Spleen (tissue), 11 donors: ENCODE measurements around the gene TNFSF8. TPM values are rescaled to one million over a fixed set of nuclear protein-coding genes. Genes with fewer than 3 reads are reported as not detected.

Experiments used
- DNase-seq: peaks from one replicate; pipeline ENCODE4 v3.0.0-alpha.2; 2020
- H3K27ac ChIP-seq, 8 donors: fragments of 200-600 bp; sonication (generic) in 7 of 8; 1 replicate in 4 of 8; 2 replicates in 4 of 8; pipeline versions ENCODE4 v1.5.0 to v1.8.0; 2016 to 2021; ENCODE audit warnings: inconsistent platforms in 4 of 8, mild to moderate bottlenecking in 4 of 8, moderate library complexity in 1 of 8
- H3K27me3 ChIP-seq, 7 donors: fragments of 200-600 bp; sonication (generic) in 6 of 7; replicated peaks in 1 of 7; 1 replicate in 4 of 7; 2 replicates in 3 of 7; pipeline versions ENCODE4 v1.5.0 to v1.8.0; 2016 to 2021; ENCODE audit warnings: inconsistent platforms in 3 of 7, mild to moderate bottlenecking in 1 of 7
- H3K36me3 ChIP-seq, 6 donors: fragments of 200-600 bp; sonication (generic) in 5 of 6; 1 replicate in 4 of 6; 2 replicates in 2 of 6; pipeline versions ENCODE4 v1.5.0 to v1.8.0; 2016 to 2021; ENCODE audit warnings: inconsistent platforms in 2 of 6
- H3K4me1 ChIP-seq, 6 donors: fragments of 200-600 bp; sonication (generic) in 5 of 6; 1 replicate in 3 of 6; 2 replicates in 3 of 6; pipeline versions ENCODE4 v1.5.0 to v1.8.0; 2016 to 2021; ENCODE audit warnings: inconsistent platforms in 3 of 6
- H3K4me3 ChIP-seq, 8 donors: fragments of 200-600 bp; sonication (generic) in 7 of 8; 1 replicate in 4 of 8; 2 replicates in 4 of 8; pipeline versions ENCODE4 v1.5.0 to v1.8.0; 2016 to 2021; ENCODE audit warnings: inconsistent platforms in 4 of 8, mild to moderate bottlenecking in 4 of 8, moderate library complexity in 2 of 8
- H3K9me3 ChIP-seq, 8 donors: fragments of 200-600 bp; sonication (generic) in 7 of 8; 1 replicate in 4 of 8; 2 replicates in 4 of 8; pipeline versions ENCODE4 v1.5.0 to v1.8.0; 2016 to 2021; ENCODE audit warnings: inconsistent platforms in 4 of 8
- POLR2A ChIP-seq, 3 donors: fragments of 450-650 bp; IDR thresholded peaks; one replicate each; pipeline ENCODE4 v1.5.1; 2017; ENCODE audit warnings: antibody characterized with exemption in 3 of 3, mild to moderate bottlenecking in 1 of 3
- POLR2AphosphoS5 ChIP-seq, 3 donors: sonication (generic); formaldehyde crosslinking; IDR thresholded peaks; one replicate each; pipeline ENCODE4 v1.5.1; 2017; ENCODE audit warnings: antibody characterized with exemption in 3 of 3
- WGBS, 5 donors: extraction: QIAGEN DNeasy Blood & Tissue Kit in 3 of 5; methylation state at CpG; one replicate each; pipeline versions ENCODE4 v1.1.5 to v1.1.7; 2013 to 2018; 5-methylcytosine and 5-hydroxymethylcytosine counted together
- intact Hi-C: fragments of 100-400 bp; cut with DNase I; formaldehyde crosslinking; loops from one replicate; pipeline ENCODE4 v1.15.0; 2023; ENCODE audit warnings: low total_unique reads
- polyA plus RNA-seq, 3 donors: library from polyadenylated mRNA; stranded (reverse); fragments of 200-250 nt; gene quantifications; one replicate each; pipeline ENCODE4 v1.2.1, GENCODE V29; 2013
- total RNA-seq, 7 donors: library from RNA; depleted of rRNA in 3 of 7; stranded (reverse); fragments of >200 nt in 3 of 7; fragmentation: NEBNext Ultra II Directional in 4 of 7; extraction: Animal tissue kit (Norgen Biotek cat#: 25700) in 4 of 7; gene quantifications; one replicate each; pipeline versions ENCODE4 v1.1.0 to v1.2.1, GENCODE V29; 2016 to 2021
- TF ChIP-seq, protein P1 (sequence below), 11 experiments: fragments of 200-600 bp in 7 of 11; fragments of 450-650 bp in 4 of 11; sonication (generic) in 4 of 11; IDR thresholded peaks in 8 of 11; conservative IDR thresholded peaks in 3 of 11; 1 replicate in 7 of 11; 2 replicates in 4 of 11; pipeline versions ENCODE4 v1.4.0 to v1.8.0; 2016 to 2021; ENCODE audit warnings: antibody characterized with exemption in 11 of 11, inconsistent platforms in 4 of 11, mild to moderate bottlenecking in 1 of 11
- donor health status: healthy with polysubstance abuse.
- donor health status: DM: no; HTN: no; CAD: no; lungs with moderate emphysema.
- donor health status: DM: no; HTN: no; CAD: no.
- donor health status: Bipolar disorder and iron deficiency.
- donor health status: healthy.
- donor health status: DM: no; HTN: no; CAD: no.
- donor health status: DM: yes; HTN: yes; CAD: no.

The TNFSF8 gene
- total and polyA plus RNA-seq, 10 donors: 4.8 to 42.7 (median 15.9) TPM

GRCh38 chr9:114929201-114929600 lies 1.2 kb downstream of the TNFSF8 start:
- intact Hi-C loops: no loop called here
- DNase-seq: no peak
- Histone ChIP-seq H3K4me3 (peak overlapping the region; percentile 17 to 75 (median 44)), H3K4me1 (peaks cover 4 to 60% (median 34%) of the 10 kb centered on the region in 6 donors), H3K27ac (peak overlapping the region; percentile 74 to 94 (median 90)), H3K27me3 (peaks cover 0 to 4% (median 0%) of the 10 kb centered on the region in 7 donors), H3K36me3 (no peaks in the 10 kb centered on the region), H3K9me3 (no peaks in the 10 kb centered on the region)
- TF ChIP-seq, protein P1, sequence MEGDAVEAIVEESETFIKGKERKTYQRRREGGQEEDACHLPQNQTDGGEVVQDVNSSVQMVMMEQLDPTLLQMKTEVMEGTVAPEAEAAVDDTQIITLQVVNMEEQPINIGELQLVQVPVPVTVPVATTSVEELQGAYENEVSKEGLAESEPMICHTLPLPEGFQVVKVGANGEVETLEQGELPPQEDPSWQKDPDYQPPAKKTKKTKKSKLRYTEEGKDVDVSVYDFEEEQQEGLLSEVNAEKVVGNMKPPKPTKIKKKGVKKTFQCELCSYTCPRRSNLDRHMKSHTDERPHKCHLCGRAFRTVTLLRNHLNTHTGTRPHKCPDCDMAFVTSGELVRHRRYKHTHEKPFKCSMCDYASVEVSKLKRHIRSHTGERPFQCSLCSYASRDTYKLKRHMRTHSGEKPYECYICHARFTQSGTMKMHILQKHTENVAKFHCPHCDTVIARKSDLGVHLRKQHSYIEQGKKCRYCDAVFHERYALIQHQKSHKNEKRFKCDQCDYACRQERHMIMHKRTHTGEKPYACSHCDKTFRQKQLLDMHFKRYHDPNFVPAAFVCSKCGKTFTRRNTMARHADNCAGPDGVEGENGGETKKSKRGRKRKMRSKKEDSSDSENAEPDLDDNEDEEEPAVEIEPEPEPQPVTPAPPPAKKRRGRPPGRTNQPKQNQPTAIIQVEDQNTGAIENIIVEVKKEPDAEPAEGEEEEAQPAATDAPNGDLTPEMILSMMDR (IDR thresholded peaks at IDR 0.05 in 8 of 11, conservative IDR thresholded peaks at IDR 0.05 in 3 of 11): no peak
- TF ChIP-seq POLR2A (IDR thresholded peaks at IDR 0.05) (peak in 1 of 3 donors; percentile 28), POLR2AphosphoS5 (IDR thresholded peaks at IDR 0.05) (peak in 1 of 3 donors; percentile 82)
- 18 to 29% (median 24%) methylated on average over 5 of the region's 5 CpGs for WGBS, 5 donors

DNA sequence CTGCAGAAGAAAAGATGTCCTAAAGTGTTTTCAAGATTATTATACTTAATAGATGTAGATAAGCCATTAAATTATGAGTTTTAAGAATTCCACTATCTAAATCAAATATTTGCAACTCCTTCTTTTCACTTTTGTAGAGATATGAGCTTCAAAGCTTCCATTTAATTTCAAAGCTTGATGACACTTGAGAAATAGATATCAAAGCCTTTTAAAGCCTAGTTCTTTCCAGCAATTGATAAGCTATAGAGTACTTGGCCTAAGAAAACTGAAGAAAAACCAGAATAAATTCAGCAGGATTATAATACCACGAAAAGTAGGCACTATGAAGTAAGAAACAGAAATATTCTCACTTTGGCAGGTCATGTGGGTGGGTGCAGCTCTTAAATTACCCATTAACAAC lies 1.7 kb downstream of the TNFSF8 start:
- peaks cover 0 to 4% (median 0%) of the 10 kb centered on the region in 7 donors for H3K27me3 ChIP-seq
- no peak for DNase-seq
- H3K4me1 ChIP-seq: peaks cover 4 to 65% (median 34%) of the 10 kb centered on the region in 6 donors
- WGBS, 5 donors: 21 to 57% (median 36%) methylated on average over 1 of the region's 1 CpG
- TF ChIP-seq, protein P1 (IDR thresholded peaks at IDR 0.05 in 8 of 11, conservative IDR thresholded peaks at IDR 0.05 in 3 of 11): no peak
- TF ChIP-seq POLR2AphosphoS5 (IDR thresholded peaks at IDR 0.05): no peak
- TF ChIP-seq POLR2A (IDR thresholded peaks at IDR 0.05): no peak
- intact Hi-C loops: no loop called here
- no peaks in the 10 kb centered on the region for H3K9me3 ChIP-seq
- no peaks in the 10 kb centered on the region for H3K36me3 ChIP-seq
- peak overlapping the region; percentile 17 to 75 (median 44) for H3K4me3 ChIP-seq
- peak overlapping the region; percentile 63 to 94 (median 90) for H3K27ac ChIP-seq

DNA sequence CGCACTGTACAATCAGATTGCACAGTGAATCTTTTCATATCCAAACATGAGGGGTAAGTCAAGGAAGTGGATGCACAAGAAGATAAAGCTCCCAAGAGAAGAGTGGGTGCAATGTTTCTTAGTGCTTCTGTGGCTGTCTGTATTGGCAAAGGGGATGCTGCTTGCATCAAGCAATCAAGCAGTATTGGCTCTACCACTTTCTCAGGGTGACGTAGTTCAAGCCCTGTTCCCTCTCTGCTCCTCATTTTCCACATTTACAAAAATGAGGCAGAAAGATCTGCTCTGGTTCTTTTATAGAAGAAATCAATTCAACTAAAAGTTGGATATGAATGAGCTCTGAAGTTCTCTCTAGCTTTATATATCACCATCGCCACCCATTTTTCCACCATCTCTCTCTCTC lies 2.3 kb downstream of the TNFSF8 start:
- peaks cover 4 to 71% (median 34%) of the 10 kb centered on the region in 6 donors for H3K4me1 ChIP-seq
- H3K36me3 ChIP-seq: no peaks in the 10 kb centered on the region
- no peaks in the 10 kb centered on the region for H3K9me3 ChIP-seq
- DNase-seq: no peak
- H3K27ac ChIP-seq: peak overlapping the region in 7 of 8 donors; percentile 63 to 94 (median 90)
- intact Hi-C loops: no loop called here
- WGBS, 5 donors: 67 to 83% (median 73%) methylated on average over 3 of the region's 3 CpGs
- H3K27me3 ChIP-seq: peaks cover 0 to 4% (median 0%) of the 10 kb centered on the region in 7 donors
- peak overlapping the region; percentile 4 to 75 (median 44) for H3K4me3 ChIP-seq
- TF ChIP-seq, protein P1 (IDR thresholded peaks at IDR 0.05 in 8 of 11, conservative IDR thresholded peaks at IDR 0.05 in 3 of 11): no peak
- peak in 1 of 3 donors; percentile 65 for TF ChIP-seq POLR2AphosphoS5 (IDR thresholded peaks at IDR 0.05)

GRCh38 chr9:114925672-114926071 lies 4.7 kb downstream of the TNFSF8 start:
- 59 to 80% (median 65%) methylated on average over 2 of the region's 2 CpGs for WGBS, 5 donors
- no peak for TF ChIP-seq POLR2AphosphoS5 (IDR thresholded peaks at IDR 0.05)
- TF ChIP-seq, protein P1 (IDR thresholded peaks at IDR 0.05 in 8 of 11, conservative IDR thresholded peaks at IDR 0.05 in 3 of 11): no peak
- TF ChIP-seq POLR2A (IDR thresholded peaks at IDR 0.05): no peak
- intact Hi-C loops: no loop called here
- no peaks in the 10 kb centered on the region for H3K9me3 ChIP-seq
- H3K4me1 ChIP-seq: peaks cover 4 to 86% (median 36%) of the 10 kb centered on the region in 6 donors
- no peak for DNase-seq
- H3K27ac ChIP-seq: no peak overlapping the region
- H3K4me3 ChIP-seq: peak overlapping the region in 1 of 8 donors; percentile 39
- peaks cover 0 to 4% (median 0%) of the 10 kb centered on the region in 7 donors for H3K27me3 ChIP-seq
- no peaks in the 10 kb centered on the region for H3K36me3 ChIP-seq
